NCI-H146 (cell line): Measurements from ENCODE around the gene SPATA24.
"Not testable (repeated sequence)": the region's sequence is repeated elsewhere in the genome, so short reads cannot be mapped to it uniquely, and the experiment has no call there.

ENCODE experiments used
- DNase-seq: peaks from one replicate; lab custom pipeline; 2025; lab: John Stamatoyannopoulos, UW

The SPATA24 gene

DNA sequence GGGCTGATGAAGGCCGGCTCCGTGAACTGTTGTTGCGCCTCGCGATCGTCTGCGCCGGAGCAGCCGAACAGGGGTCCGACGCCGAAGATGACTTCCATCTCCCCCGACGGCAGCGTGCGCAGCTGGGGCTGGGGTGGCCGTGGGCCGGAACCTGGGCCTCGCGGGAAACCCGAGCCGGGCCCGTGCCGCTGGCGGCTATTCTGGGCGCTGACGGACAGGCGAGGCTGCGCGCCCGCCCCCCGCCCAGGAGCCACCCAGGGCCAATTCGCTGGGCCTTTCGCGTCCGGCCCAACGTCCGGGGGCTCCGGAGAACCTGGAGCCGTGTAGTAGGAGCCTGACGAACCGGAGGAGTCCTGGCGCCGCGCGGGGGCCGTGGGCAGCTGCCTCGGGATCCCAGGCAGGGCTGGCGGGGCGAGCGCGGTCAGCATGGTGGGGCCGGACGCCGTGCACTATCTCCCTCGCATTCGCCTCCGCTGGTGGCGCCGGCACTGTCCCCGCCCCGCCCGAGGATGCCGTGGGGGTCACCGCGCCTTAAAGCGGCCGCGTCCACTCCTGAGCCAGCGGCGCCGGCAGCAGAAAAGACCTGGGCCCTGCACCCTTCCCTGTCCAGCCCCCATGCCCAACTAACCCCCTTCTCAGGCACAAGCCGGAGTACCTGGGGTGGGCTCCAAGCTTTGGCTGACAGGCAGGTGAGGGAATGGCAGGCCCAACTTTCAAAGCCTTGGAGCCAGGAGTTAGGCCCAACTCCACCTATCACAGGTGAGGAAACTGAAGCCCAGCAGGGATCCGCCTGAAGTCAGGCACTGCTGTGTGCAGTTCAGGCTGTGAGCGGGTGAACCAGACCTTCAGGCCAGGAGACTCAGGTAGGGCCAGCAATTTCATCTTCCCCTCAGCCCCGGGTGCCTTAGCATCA lies 9.0 kb downstream of the SPATA24 start, which contains the start of gene PROB1:
Gene PROB1, minus strand, starts transcription at position 451 of the 913 bp plus-strand sequence. Its CDS starts 23 bp downstream, at position 428.
- DNase-seq = no peak

- DNase-seq = peak; percentile 11
Measured at GRCh38 chr5:139394123-139394653, 9.7 kb downstream of the SPATA24 start.

- DNase-seq = no peak
Measured at GRCh38 chr5:139393497-139394122, 10.3 kb downstream of the SPATA24 start.

GRCh38 chr5:139392678-139393496 lies 11.0 kb downstream of the SPATA24 start:
- DNase-seq = peak; percentile 64

DNA sequence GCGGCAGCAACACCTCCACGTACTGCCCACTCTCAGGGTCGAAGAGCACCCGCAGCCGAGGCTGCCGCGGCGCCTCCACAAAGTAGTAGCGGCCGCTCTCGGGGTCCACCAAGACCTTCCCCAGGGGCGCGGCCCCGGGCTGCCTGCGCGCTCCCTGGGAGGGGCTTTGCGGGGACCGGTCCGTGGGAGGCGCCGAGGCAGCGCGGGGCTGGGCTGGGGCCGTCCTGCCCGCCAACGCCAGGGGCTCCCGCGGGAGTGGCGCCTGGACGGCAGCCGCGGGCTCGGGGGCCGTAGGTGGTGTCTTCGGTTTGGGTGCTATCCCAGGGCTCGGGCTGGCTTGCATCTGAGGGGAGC lies 11.6 kb downstream of the SPATA24 start:
- no peak for DNase-seq

GRCh38 chr5:139391570-139392323 lies 12.1 kb downstream of the SPATA24 start:
- no peak for DNase-seq

DNA sequence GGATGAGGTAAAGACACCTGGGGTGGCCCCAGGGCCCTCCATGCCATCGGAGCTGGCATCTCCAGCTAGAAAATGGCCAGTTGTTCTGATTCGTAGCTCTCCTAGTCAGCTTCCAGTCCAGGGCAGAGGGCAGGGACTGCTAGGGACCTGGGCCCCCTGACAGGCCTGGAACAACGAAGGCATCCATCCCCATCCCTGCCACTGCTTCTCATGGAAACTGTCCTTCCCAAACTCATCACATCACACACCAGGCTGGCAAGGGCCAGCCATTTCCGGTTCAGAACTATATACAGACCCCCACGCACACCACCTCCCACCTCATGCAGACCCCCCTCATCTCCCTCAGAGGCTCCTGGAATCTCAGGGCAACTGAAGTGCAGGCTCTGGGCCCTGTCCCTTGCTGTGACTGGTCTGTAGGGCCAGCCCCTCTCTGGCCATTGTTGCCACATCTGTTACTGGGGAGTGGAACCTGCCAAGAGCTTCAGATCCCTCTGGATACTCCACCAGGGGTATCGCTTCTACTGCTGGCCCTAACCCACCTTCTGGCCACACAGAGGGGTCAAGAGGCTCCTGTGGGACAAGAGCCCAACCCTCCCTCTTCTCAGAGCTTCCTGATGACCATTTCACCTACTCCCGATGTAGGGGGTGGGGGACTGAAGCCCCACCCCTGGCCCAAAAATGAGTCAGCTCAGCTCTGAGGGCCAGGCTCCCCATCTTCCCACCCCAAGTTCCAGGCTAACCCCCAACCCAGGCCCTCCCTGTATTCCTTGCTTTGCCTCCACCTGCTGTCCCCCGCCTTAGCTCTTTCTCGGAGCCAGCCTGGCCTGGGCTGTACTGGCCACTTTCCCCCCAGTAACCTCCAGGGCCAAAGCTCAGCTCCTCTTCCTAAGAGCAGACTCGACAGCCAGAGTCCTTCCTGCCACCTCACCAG lies 13.0 kb downstream of the SPATA24 start:
- no peak for DNase-seq

GRCh38 chr5:139389701-139390638 lies 13.9 kb downstream of the SPATA24 start, which contains the start of gene MZB1:
MZB1 (minus strand) TSS chr5:139389913; CDS start chr5:139389856, 57 bp downstream.
- no peak for DNase-seq

- no peak for DNase-seq
Measured at GRCh38 chr5:139388198-139388821, 15.6 kb downstream of the SPATA24 start.

- no peak for DNase-seq
Measured at GRCh38 chr5:139387611-139388197, 16.2 kb downstream of the SPATA24 start.

- DNase-seq = not testable (repeated sequence)
Measured at GRCh38 chr5:139386956-139387355, 16.9 kb downstream of the SPATA24 start.

DNA sequence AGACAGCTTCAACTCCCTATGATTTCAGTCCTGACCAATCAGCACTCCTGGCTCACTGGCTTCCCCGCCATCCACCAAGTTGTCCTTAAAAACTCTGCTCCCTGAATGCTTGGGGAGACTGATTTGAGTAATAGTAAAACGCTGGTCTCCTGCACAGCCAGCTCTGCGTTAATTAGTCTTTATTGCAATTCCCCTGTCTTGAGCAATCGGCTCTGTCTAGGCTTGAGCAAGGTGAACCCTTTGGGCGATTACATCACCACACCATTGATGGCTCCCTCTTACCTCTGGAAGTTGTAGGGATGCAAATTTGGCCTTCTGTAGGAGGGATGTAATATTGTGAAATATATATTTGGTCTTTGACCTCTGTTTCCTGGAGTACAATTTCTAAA lies 17.8 kb downstream of the SPATA24 start:
- DNase-seq = no peak

DNA sequence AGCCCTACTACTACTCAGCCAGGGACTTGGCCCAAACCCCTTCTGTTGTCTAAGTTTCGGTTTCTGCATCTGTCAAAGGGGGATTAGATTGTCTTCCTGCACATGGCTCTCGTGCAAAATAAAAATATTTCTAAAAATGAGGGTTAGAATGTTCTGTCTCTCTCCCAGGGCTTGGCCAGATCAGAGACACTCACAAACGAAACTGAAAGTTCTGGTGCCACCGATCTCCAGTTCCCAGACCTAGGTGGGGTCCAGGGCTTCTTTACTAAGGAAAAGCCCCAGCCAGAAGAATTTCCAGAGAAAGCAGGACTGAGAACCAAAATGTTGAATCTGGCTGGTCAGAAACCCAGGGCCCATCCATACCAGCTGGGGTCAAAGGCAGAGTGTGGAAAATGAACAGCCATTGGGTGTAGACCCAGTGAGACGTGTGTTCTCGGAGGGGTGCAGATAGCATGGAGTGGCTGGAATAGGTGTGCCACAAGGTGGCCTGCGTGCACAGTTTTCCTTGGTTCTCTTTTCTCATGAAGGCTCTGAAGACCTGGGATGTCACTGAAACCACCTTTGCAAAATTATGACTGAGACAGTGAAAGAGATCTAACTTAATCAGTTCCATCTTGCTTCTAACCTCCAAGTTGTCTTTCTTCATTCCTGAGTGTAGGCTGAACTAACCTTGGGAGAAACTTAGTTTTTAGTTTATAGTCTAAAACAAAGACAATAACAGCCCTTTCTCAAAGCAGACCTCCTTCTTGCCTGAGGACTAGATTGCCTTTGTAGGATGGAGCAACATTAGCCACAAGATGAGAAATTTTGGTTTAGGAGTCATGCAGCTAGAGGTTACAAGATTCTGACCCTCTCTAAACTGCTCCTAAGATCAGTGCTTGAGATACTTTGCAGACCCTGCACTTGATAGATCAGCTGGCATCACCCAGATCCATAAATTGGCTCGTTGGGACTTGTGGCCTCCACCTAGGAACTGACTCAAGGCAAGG lies 18.5 kb downstream of the SPATA24 start:
- DNase-seq = peak; percentile 3

DNA sequence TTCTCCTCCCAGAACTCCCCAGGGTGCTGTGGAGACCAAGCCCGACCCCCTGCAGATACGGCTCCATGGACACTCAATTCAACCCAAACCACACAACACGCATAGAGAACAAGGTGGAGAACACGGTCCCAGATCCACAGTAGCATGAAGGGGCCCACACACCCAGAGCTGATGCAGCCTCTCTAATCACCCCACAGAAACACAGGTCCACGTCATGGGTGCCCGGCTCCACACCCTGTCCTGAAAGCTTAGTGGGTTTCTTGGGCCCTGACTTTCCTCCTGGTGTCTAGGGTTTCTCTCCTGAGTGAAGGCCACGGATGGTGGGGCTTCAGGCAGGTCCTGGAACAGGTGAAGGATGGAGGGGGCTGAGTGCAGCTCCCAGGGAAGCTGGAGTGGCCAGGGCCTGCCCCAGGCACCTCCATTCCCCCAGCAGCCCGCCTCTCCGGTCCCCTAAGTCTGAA lies 19.3 kb downstream of the SPATA24 start:
- no peak for DNase-seq

- DNase-seq = no peak
Measured at GRCh38 chr5:139383993-139384590, 19.8 kb downstream of the SPATA24 start.

DNA sequence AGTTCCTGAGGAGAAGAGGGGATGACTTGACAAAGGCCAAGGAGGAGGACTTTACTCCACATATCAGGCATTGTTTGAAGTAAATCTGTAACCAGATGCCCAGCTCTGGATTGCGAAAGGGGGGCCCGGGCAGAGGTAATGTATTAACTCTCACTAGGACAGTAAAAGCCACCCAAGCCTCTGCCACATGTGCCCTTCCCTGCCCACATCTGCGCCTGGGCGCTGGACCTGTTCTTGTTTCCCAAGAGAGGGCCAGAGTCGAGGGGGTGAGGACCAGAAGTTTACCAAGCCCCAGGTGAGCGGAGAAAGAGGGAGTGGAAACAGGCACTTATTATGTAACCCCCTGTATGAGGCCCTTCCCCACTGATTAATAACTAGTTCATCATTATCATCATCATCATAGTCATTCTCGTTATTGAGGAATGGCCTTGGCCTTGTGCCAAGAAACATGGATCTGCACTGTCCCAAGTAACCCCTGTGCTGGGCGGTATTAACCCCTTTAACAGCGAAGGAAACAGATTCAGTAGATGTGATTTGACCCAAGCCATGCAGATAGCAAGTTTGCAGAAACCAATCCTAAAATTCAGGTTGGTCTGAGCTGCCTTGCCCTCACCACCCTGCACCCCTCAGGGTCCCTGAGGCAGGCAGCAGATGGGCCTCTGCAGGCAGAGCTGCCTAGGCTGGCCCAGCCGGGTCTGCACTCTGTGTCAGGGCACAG lies 20.5 kb downstream of the SPATA24 start, which contains the start of gene SLC23A1:
Gene SLC23A1, minus strand, starts transcription at position 23 of the 718 bp plus-strand sequence. CDS start 44 bp downstream, outside the sequence.
- no peak for DNase-seq
